Epithelial cell of prostate (primary cell): ENCODE results near the gene IRF5.
"Not testable (repeated sequence)": the region's sequence is repeated elsewhere in the genome, so short reads cannot be mapped to it uniquely, and the experiment has no call there.

Source experiments
- DNase-seq: peaks from one replicate; pipeline ENCODE4 v3.0.0-alpha.2; 2011; ENCODE audit warnings: low read depth, low spot score
- H3K27ac ChIP-seq: fragments of 450-650 bp; 2 replicates; pipeline ENCODE4 v1.5.1; 2017; ENCODE audit warnings: mild to moderate bottlenecking

The IRF5 gene

DNA sequence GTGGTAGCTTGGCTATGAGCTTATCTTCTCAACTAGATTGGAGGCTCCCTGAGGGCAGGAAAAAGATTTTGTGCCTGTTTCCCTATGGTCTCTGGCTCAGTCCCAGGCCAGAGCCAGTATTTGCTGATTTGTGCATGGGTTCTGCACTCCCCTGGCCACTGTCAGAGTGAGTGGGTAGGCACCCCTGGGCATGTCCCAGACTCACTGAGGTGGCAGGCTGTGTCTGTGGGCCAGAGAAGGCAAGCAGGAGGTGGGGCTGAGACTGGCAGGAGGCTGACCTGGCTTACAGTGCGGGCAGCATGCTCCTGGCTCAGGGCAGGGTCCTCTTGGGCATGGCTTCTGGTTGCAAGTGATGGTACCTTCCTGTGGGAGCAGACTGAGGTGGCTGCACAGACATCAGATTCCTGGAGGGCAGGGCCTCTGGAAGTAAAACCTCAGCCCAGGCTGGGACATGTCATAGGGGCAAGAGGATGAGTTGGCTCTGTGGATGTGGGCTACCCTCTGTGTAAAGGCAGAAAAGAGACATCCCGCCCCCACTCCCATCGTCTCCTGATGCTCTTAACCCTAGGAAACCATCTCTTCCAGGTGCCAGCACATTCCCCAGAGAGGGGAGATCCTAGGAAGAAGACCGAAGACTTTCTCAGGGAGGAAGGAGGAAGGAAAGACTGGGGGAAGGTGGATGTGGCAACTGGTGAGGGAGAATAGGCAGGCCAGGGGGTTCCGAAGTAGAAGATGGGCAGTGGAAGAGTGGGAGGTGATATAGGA, 31.5 kb upstream of the IRF5 start:
- DNase-seq: no peak
- no peak overlapping the region for H3K27ac ChIP-seq

DNA sequence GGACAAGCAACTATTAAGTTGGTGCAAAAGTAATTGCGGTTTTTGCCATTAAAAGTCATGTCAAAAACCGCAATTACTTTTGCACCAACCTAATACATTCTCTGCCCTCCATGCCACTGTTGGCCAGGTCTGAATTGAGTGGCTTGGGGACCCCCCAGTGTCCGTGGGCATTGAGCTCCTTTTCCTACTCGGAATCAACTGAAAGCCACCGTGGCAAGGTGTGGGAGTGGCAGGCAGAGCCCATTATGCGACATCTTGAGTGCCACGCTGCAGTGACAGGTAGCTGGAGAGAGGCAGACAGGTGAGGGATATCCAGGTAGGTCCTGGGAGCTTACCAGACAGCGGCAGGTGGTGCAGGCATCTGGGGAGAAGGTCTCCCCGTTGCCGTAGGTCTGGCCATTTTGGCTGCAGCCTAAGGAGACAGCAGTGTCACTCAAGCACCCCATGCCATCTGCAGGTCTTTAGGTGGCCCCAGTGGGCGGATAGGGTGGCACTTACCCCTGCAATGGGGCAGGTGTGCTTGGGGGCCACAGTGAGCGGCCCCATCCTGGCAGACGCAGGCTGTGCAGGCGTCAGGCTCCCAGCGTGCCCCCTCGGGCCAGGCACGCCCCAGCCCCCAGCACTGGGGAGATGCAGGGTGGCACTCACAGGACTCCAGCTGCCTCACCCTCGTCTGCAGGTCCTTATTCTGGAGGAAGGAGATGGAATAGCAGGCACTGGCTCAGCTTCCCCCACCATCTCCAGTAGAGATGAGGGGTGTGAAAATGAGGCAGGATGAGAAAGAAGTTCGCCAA, 30.8 kb upstream of the IRF5 start:
- DNase-seq: no peak
- H3K27ac ChIP-seq: no peak overlapping the region

DNA sequence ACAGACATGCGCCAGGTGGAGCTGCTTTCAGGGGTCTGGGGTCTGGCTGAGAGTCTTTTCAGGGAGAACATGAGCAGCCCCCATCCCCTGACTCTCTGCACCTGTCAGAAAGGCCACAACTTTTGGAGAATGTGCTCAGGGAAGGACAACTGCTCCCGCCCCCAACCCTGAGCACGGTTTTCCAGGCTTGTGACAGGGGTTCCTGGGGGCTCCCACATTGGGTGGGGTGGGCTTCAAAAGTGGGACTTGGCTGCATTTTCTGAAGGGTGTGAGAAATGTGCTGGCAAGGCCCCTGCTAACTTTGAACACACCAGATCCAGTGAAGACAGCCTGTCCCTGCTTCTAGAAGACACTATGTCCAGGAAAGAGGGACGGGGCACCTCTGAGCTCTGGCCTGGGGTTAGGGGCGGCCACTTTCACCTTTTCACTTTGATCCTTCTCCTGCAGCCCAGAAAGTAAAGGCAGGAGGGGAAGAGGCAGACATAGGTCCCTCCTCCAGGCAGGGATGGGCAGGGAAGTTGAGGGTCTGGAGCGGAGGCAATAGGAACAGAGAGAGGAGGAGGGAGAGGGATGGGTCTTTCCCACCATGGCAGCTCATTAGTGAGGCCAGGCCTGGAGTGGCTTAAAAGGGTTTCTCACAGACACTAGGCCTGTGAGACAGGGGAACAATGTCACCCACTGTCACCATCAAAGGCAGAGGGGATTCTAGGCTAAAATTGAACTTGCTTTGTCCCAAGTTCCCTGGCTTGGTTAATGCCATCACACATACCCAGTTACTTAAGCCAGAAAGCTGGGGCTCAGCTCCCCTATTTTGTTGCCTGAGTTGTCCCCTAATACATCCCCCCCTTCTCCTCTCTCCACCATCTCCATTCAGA, 28.7 kb upstream of the IRF5 start:
- no peak overlapping the region for H3K27ac ChIP-seq
- DNase-seq: no peak

GRCh38 chr7:128909625-128910568, 27.8 kb upstream of the IRF5 start:
- DNase-seq: no peak
- H3K27ac ChIP-seq: no peak overlapping the region

DNA sequence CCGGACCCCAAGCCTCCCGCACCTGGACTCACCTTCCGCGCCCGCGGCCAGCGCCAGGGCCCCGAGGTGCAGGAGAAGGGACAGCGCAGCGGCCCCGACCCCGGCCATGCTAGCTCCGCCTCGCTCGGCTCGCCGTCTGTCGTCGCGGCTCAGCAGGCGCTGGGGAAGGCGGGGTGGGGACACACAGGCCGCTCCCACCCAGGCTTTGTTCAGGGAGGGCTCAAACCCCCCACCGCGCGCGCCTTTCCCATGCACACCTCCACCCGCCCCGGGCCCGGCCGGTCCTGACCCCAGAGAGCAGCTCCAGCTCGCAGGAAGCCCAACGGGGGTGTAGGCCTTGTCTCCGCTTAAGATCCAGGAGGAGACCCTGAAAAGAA, 27.2 kb upstream of the IRF5 start, which contains the start of gene KCP:
KCP (minus strand) TSS at position 141 of the 377 bp plus-strand sequence; CDS start at position 108, 33 bp downstream.
- H3K27ac ChIP-seq: no peak within 1 kb of the TSS
- DNase-seq: no peak

GRCh38 chr7:128911423-128912031, 26.2 kb upstream of the IRF5 start:
- H3K27ac ChIP-seq: no peak overlapping the region
- no peak for DNase-seq

GRCh38 chr7:128912281-128912680, 25.4 kb upstream of the IRF5 start:
- DNase-seq: no peak
- H3K27ac ChIP-seq: no peak overlapping the region

DNA sequence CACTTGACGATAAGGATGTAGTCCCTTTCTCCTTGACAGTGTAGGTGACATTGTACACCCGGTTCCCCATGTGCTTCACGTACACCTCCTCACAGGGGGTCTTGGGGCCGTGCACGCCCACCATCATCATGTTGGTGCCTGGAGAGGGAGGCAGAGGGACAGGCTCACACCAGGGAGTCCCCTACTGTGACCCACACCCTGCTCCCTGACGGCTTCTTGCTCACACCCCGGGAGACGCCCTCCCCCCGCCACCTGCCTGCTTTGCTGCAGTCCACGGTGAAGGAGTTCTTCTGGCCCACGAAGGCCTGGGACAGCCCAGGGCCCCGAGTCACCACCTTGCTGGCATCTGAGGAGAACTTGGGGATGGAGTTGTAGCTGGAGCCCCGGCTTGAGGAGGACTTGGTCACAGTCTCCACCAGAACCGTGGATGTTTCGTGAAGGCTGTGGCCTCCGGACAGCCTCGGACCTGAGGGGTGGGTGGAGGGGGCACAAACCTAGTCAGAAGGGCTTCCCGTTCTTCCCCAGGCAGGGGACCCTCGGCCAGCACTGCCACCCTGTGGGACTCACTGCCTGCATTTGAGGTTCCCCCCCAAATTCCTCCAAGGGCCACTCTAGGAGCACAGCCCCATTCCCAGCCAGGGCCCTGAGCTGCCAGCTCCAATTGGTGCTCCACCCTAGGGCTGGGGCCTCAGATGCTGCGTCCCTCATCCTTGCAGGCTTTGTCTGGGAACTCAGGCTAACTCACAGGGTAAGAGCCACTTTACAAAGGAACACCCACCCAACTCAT, 24.8 kb upstream of the IRF5 start:
- DNase-seq, H3K27ac ChIP-seq: not testable (repeated sequence)

DNA sequence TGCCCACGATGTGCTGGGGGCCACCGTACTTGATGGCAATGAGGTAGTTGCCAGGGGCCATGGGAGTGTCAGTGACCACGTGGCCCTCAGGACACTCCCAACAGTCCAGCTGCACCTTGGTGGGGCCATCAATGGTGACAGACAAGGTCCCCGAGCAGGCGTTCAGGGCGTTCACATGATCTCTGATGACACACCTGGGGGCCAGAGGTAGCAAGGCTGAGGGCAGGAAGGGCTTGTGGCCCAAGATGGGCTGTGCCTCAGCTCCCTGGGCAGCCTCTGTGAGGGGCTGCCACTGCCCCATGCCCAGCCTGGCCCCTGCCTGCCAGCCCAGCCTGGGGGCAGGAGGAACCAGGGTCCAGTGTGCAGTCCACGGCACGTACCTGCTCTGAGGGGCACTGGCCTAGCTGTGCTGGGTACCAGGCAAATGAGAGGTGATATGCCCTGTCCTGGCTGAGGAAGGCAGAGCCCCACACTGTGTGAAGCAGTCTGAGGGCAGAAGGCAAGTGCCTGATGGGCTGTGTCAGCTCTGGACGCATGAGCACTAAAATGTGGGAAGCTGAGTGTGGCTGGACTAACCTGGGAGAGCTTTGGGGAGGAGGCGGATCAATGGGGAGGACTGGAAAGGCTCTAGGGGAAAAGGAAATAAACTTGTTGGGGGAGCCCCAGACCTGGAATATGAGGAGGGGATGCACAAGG, 23.7 kb upstream of the IRF5 start:
- no peak overlapping the region for H3K27ac ChIP-seq
- DNase-seq: no peak

DNA sequence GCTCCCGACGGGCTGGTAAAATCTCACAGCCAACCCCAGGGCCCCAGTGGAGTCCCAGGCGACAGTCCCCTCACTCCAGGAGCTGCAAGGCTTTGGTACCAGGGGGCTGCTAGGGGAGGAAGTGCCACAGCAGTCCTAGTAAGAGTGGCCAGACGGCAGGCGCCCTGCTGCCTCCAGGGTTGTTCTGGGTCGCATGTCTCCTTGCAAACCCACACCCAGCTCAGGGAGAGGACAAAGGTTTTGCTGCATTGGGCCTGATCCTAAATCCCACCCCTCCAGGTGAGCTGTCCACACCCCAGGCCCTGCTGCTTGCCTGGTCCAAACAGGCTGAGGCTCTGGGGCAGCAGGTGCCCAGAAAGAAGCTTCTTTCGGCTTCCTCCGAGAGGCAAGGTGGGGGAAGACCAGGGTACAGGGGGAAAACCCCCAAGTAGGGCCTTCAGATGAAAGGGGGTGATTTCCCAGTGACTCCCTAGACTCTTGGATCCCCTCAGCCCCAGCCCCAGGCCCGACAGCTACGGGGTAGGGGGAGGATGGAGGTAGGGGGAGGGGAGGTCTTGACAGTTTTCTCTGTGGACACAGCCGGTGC, 23.1 kb upstream of the IRF5 start:
- no peak for DNase-seq
- H3K27ac ChIP-seq: no peak overlapping the region

- H3K27ac ChIP-seq: no peak overlapping the region
- no peak for DNase-seq
These were observed 22.4 kb upstream of the IRF5 start for GRCh38 chr7:128915271-128915819.

DNA sequence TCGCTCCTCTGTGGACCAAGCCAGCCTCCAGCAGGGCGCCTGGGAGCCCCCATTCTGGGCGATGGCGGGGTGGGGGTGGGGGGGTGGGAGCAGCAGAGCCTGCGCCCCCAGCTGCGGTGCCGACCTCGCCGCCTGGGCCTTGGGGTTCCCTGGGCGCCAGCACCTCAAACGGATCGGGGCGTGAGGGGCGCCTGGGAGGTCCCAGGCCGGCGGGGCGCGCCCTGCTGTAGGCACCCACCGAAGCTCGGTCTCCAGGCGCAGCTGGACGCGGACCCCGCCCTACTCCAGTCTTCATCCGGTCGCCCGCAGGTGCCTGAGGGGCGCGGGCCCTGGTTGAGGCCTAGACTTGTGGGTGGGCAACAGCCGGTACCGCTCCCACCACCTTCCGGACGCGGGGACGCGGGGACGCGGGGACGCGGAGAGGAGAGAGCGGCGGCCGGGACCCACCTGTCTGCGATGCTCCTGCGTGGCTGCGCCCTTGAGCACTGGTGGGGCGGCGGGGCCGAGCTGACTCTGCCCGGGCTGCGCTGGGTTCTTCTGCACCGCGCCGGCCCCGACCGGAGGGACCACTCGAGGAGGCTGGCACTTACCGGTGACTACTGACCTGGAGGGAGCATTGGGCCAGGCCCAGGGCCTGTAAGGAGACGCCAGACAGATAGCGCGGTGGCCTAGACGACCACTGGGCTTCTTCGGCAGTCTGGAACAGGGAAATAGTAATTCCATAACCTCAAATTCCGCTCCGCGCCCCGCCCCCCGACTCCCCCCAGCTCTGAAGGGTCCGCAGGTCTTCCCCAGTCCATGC, 21.7 kb upstream of the IRF5 start:
- no peak for DNase-seq
- H3K27ac ChIP-seq: no peak overlapping the region

GRCh38 chr7:128916643-128916915, 21.1 kb upstream of the IRF5 start:
- no peak for DNase-seq
- H3K27ac ChIP-seq: no peak overlapping the region

GRCh38 chr7:128917122-128917521, 20.6 kb upstream of the IRF5 start:
- no peak for DNase-seq
- H3K27ac ChIP-seq: no peak overlapping the region

DNA sequence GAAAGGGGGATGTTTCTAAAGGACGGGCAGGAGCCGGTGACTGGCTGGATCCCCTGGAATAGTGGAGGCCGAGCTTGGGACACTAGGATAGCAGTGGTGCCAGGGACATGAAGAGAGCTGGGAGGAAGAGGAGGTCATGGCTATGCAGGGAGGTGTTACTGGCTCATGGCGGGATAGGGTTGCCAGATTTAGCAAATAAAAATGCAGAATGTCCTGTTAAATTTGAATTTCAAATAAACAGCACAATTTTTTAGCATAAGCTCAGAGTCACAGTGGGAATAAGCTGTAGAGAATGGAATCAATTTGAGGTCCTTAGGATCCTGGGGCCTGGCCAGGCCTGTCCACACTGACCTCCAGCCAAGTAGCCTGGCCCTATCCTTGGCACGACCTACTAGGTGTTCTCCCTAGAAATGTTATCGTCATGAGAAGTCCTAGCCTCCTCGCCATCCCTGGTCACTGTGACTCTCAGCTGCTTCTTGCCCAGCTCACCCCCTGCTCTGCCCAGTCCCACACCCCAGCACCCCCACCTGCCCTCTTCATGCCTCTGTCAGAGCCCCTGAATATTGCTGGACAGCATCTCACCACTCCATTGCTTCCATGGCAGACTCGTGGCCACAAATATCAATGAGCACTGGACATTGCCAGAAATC, 19.6 kb upstream of the IRF5 start:
- H3K27ac ChIP-seq: no peak overlapping the region
- DNase-seq: no peak

DNA sequence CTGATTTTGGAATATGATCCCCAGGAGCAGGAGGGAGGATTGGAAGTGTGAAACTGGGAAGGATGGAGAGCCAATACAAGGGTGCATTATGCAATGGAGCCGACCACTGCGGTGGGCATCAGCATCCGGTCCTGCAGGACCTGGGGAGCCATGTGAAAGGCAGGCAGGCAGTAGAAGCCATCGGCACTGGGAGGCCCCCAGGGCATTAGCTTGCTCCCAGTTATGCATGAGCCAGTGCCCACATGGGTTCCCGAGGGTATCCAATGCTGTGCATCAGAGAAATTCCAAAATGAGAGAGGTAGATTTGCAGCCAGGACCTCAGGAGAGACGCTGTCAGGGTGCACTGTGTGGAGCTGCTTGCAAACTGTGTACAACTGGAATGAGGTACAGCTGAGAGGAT, 18.5 kb upstream of the IRF5 start:
- H3K27ac ChIP-seq: no peak overlapping the region
- no peak for DNase-seq
